Vein endothelial cell (primary cell): ENCODE results near the gene CYYR1. TPM values are rescaled to one million over a fixed set of nuclear protein-coding genes. Genes with fewer than 3 reads are reported as not detected.

ENCODE experiments used
- total RNA-seq: library from RNA; depleted of rRNA; stranded (reverse); fragments of >200 nt; gene quantifications from 2 replicates; pipeline ENCODE4 v1.2.3, GENCODE V29; 2012

Gene CYYR1
- total RNA-seq, result 19.6 and 20.5 TPM in 2 replicates

GRCh38 chr21:26572702-26573381, at the start of gene CYYR1:
Gene CYYR1 (minus strand): TSS chr21:26573286. CDS start chr21:26572940, 346 bp downstream.

